ENCODE data around the gene EME1. TPM values are rescaled to one million over a fixed set of nuclear protein-coding genes. Genes with fewer than 3 reads are reported as not detected.

EME1 gene
- total and polyA plus RNA-seq, 2 of the 4 experiments (the other 2 are of a cell fraction) = 9.1 to 9.4 TPM

DNA sequence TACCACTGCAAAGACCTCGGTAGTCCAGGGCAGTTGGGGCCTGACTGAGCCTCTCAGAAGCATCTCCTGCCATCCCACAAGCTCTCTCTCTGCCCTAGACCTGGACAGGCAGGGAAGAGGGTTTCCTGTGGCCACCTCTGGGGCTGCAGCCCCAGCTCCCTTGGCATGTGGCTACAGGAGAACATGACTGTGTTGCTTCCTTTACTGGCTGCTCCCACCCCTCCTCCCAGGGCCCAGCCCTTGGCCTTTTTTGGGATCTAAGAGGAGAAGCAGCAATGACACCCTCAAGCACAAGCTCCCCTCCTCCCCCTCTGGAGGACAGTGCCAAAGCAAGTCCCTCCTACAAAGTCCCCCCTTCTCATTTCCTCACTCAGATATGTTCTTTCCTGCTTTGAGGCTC is 5.6 kb upstream of the EME1 start:
- in situ Hi-C loops (cut with MboI; ENCODE audit: low sequenced_read_pairs) = no loop called here

More for the DNA sequence above, 5.6 kb upstream of the EME1 start:
- Histone ChIP-seq H3K9me3 (ENCODE audit: control insufficient read depth, insufficient read depth, low read length) (no peaks in the 10 kb centered on the region), H4K91ac (ENCODE audit: insufficient read depth, low read depth, low read length) (no peak overlapping the region), H4K5ac (ENCODE audit: low read depth, low read length) (no peak overlapping the region), H3K4me3 (ENCODE audit: insufficient read depth, low read depth, low read length) (no peak overlapping the region), H3K79me1 (ENCODE audit: low read depth in 1 of 2, low read length in 2 of 2) (peaks cover 25 to 59% of the 10 kb centered on the region in 2 experiments), H3K27ac (ENCODE audit: insufficient read depth, low read length) (no peak overlapping the region), H2AK9ac (replicated peaks; ENCODE audit: low read depth, low read length, poor library complexity) (no peak overlapping the region), H2BK20ac (ENCODE audit: low read depth, low read length) (no peak overlapping the region), H3K4me1 (ENCODE audit: control insufficient read depth, insufficient read depth, low read length) (peaks cover 11% of the 10 kb centered on the region), H3K4me2 (ENCODE audit: low read depth, low read length) (no peak overlapping the region), H2BK15ac (ENCODE audit: low read depth, low read length) (no peak overlapping the region), H2BK5ac (ENCODE audit: low read depth, low read length, poor library complexity, severe bottlenecking) (no peak overlapping the region), H3K27me3 (ENCODE audit: control insufficient read depth, insufficient read depth, low read length) (no peaks in the 10 kb centered on the region), H3K9me1 (ENCODE audit: insufficient read depth, low read length) (peaks cover 17% of the 10 kb centered on the region), H2AK5ac (ENCODE audit: low read depth, low read length) (no peak overlapping the region), H3K14ac (replicated peaks; ENCODE audit: low read depth, low read length) (no peak overlapping the region), H4K20me1 (ENCODE audit: insufficient read depth, low read length) (peaks cover 17% of the 10 kb centered on the region; the same call in 1 of the 2 replicates), H3K56ac (ENCODE audit: extremely low read depth, insufficient read depth, low read length) (no peak overlapping the region), H3K23ac (ENCODE audit: low read depth, low read length) (no peak overlapping the region), H3K18ac (ENCODE audit: low read depth, low read length) (no peak overlapping the region), H3K4ac (ENCODE audit: low read depth, low read length) (no peak overlapping the region), H4K8ac (ENCODE audit: low read depth in 2 of 2, low read length in 2 of 2) (no peak overlapping the region), H3K36me3 (ENCODE audit: control insufficient read depth, insufficient read depth, low read length) (peaks cover 46% of the 10 kb centered on the region), H2BK120ac (ENCODE audit: low read depth, low read length) (no peak overlapping the region), H3K9ac (ENCODE audit: low read depth, low read length) (no peak overlapping the region), H2AFZ (replicated peaks; ENCODE audit: low read length, poor library complexity) (no peak overlapping the region)
- no peak for TF ChIP-seq RCOR1 (IDR thresholded peaks at IDR 0.05; ENCODE audit: insufficient replicate concordance, low read length)
- no peak for TF ChIP-seq CHD1 (IDR thresholded peaks at IDR 0.05; ENCODE audit: low read depth, low read length)
- TF ChIP-seq RFX5 (IDR thresholded peaks at IDR 0.05; ENCODE audit: low read depth, low read length) = no peak
- no peak for TF ChIP-seq MXI1 (IDR thresholded peaks at IDR 0.05; ENCODE audit: borderline replicate concordance, low read depth, low read length)
- TF ChIP-seq SMC3 (IDR thresholded peaks at IDR 0.05; ENCODE audit: low read depth, low read length) = no peak
- no peak for TF ChIP-seq RAD21 (IDR thresholded peaks at IDR 0.05; ENCODE audit: low read length)
- TF ChIP-seq POLR2A (IDR thresholded peaks at IDR 0.05; ENCODE audit: low read depth, low read length) = no peak
- no peak for TF ChIP-seq BHLHE40 (IDR thresholded peaks at IDR 0.05; ENCODE audit: low read depth, low read length)
- TF ChIP-seq, protein P1, sequence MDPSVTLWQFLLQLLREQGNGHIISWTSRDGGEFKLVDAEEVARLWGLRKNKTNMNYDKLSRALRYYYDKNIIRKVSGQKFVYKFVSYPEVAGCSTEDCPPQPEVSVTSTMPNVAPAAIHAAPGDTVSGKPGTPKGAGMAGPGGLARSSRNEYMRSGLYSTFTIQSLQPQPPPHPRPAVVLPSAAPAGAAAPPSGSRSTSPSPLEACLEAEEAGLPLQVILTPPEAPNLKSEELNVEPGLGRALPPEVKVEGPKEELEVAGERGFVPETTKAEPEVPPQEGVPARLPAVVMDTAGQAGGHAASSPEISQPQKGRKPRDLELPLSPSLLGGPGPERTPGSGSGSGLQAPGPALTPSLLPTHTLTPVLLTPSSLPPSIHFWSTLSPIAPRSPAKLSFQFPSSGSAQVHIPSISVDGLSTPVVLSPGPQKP (IDR thresholded peaks at IDR 0.05; ENCODE audit: borderline replicate concordance, low read depth, low read length) = no peak
- no peak for TF ChIP-seq NFE2L2 (IDR thresholded peaks at IDR 0.05; ENCODE audit: low read depth, low read length)
- TF ChIP-seq, protein P2, sequence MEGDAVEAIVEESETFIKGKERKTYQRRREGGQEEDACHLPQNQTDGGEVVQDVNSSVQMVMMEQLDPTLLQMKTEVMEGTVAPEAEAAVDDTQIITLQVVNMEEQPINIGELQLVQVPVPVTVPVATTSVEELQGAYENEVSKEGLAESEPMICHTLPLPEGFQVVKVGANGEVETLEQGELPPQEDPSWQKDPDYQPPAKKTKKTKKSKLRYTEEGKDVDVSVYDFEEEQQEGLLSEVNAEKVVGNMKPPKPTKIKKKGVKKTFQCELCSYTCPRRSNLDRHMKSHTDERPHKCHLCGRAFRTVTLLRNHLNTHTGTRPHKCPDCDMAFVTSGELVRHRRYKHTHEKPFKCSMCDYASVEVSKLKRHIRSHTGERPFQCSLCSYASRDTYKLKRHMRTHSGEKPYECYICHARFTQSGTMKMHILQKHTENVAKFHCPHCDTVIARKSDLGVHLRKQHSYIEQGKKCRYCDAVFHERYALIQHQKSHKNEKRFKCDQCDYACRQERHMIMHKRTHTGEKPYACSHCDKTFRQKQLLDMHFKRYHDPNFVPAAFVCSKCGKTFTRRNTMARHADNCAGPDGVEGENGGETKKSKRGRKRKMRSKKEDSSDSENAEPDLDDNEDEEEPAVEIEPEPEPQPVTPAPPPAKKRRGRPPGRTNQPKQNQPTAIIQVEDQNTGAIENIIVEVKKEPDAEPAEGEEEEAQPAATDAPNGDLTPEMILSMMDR (conservative IDR thresholded peaks at IDR 0.05; ENCODE audit: low read depth, low read length) = no peak
- no peak for TF ChIP-seq MAFK (IDR thresholded peaks at IDR 0.05; ENCODE audit: low read depth, low read length)
- no peak for TF ChIP-seq CEBPB (IDR thresholded peaks at IDR 0.05; ENCODE audit: low read depth, low read length)
- TF ChIP-seq, protein P3, sequence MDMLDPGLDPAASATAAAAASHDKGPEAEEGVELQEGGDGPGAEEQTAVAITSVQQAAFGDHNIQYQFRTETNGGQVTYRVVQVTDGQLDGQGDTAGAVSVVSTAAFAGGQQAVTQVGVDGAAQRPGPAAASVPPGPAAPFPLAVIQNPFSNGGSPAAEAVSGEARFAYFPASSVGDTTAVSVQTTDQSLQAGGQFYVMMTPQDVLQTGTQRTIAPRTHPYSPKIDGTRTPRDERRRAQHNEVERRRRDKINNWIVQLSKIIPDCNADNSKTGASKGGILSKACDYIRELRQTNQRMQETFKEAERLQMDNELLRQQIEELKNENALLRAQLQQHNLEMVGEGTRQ (IDR thresholded peaks at IDR 0.05; ENCODE audit: low read depth, low read length) = no peak
- TF ChIP-seq MAZ (IDR thresholded peaks at IDR 0.05; ENCODE audit: borderline replicate concordance, low read depth, low read length) = no peak
- TF ChIP-seq FOS (IDR thresholded peaks at IDR 0.05; ENCODE audit: low read depth, low read length) = no peak
- ATAC-seq (ENCODE audit: low read depth) (no peak), DNase-seq (no peak)
- intact Hi-C loops (cut with micrococcal nuclease) (no loop called here), dilution Hi-C loops (cut with HindIII; ENCODE audit: low sequenced_read_pairs, unreplicated experiment) (no loop called here)
- BruUV-seq (replicated peaks) = no TSS peak
- CTCF ChIA-PET = no interaction called here
- POLR2A ChIA-PET (ENCODE audit: unreplicated experiment) = no interaction called here
- 100% methylated on average over 1 of the region's 1 CpG; no CpG with 5 or more reads in 1 of the 2 experiments for WGBS, 2 experiments (ENCODE audit: extremely low coverage in 2 of 2, insufficient read length in 1 of 2)
